HepG2 (cell line): ENCODE results near the gene PNMA8B. TPM values are rescaled to one million over a fixed set of nuclear protein-coding genes. Genes with fewer than 3 reads are reported as not detected.

ENCODE experiments used
- ATAC-seq: fragments of 200-7000 bp; cut with Tn5 transposase; 3 replicates; pipeline ENCODE4 v1.9.1; 2020; ENCODE audit warnings: mild to moderate bottlenecking, moderate library complexity
- BruUV-seq: library from RNA; stranded (reverse); fragments of 400-500 nt; replicated peaks from 2 replicates; lab custom pipeline; 2021; lab: Mats Ljungman, UMichigan
- CTCF ChIA-PET: fragments of 300-600 bp; formaldehyde crosslinking; extraction: SDS; loops from one replicate; lab custom pipeline; 2021; ENCODE audit warnings: low total read pairs, inconsistent platforms, low intra/inter-chr PET ratio; lab: Yijun Ruan, JAX
- POLR2A ChIA-PET: fragments of 350-600 bp; sonication (Branson Sonifier 250); formaldehyde crosslinking; loops from one replicate; lab custom pipeline; 2020; ENCODE audit warnings: antibody characterized with exemption, inconsistent platforms; lab: Yijun Ruan, JAX
- DNase-seq: peaks from one replicate; pipeline ENCODE4 v3.0.0-alpha.2; 2015; ENCODE audit warnings: low spot score
- FAIRE-seq: peaks from 3 replicates; lab custom pipeline; 2011; peaks lifted over from hg19 to GRCh38; lab: Jason Lieb, UNC
- H2AFZ ChIP-seq: one replicate; pipeline ENCODE4 v1.6.1; 2011; ENCODE audit warnings: low read length, inconsistent platforms
- H3K27ac ChIP-seq: fragments of 300-600 bp; 3 replicates; pipeline ENCODE4 v1.8.0; 2011; ENCODE audit warnings: mixed run types, mild to moderate bottlenecking, mixed read lengths, low read length, inconsistent platforms; ENCODE audit not compliant: insufficient read depth; ENCODE audit errors: extremely low read length
- H3K27me3 ChIP-seq, 2 experiments: fragments of 200-600 bp in 1 of 2; 2 replicates in 1 of 2; 3 replicates in 1 of 2; pipeline versions ENCODE4 v1.6.0 to v1.8.0; 2011; ENCODE audit warnings: low read length in 2 of 2, mild to moderate bottlenecking in 2 of 2, moderate library complexity in 2 of 2, inconsistent platforms in 1 of 2; ENCODE audit not compliant: insufficient read depth in 2 of 2, control insufficient read depth in 1 of 2
- H3K36me3 ChIP-seq, 2 experiments: fragments of 200-600 bp in 1 of 2; replicated peaks in 1 of 2; 2 replicates in 1 of 2; 3 replicates in 1 of 2; pipeline versions ENCODE4 v1.5.1 to v1.8.0; 2011; ENCODE audit warnings: low read length in 2 of 2, inconsistent platforms in 1 of 2; ENCODE audit not compliant: insufficient read depth in 2 of 2, control insufficient read depth in 1 of 2
- H3K4me1 ChIP-seq: 2 replicates; pipeline ENCODE4 v1.5.1; 2012; ENCODE audit warnings: low read length, inconsistent platforms; ENCODE audit not compliant: insufficient read depth
- H3K4me2 ChIP-seq: 2 replicates; pipeline ENCODE4 v1.6.0; 2011; ENCODE audit warnings: low read depth, low read length, inconsistent platforms
- H3K4me3 ChIP-seq, 3 experiments: fragments of 200-600 bp in 1 of 3; sonication (generic), shearing (Covaris generic) in 1 of 3; replicated peaks in 1 of 3; 2 replicates each; pipeline ENCODE4 v1.5.1; 2011 to 2016; ENCODE audit warnings: low read length in 3 of 3, inconsistent platforms in 2 of 3, low read depth in 2 of 3, mild to moderate bottlenecking in 2 of 3, control low read depth in 1 of 3, mixed read lengths in 1 of 3; ENCODE audit not compliant: insufficient read depth in 1 of 3
- H3K79me2 ChIP-seq: one replicate; pipeline ENCODE4 v1.6.1; 2011; ENCODE audit warnings: low read length, inconsistent platforms; ENCODE audit not compliant: insufficient read depth
- H3K9ac ChIP-seq: 2 replicates; pipeline ENCODE4 v1.6.0; 2011; ENCODE audit warnings: mild to moderate bottlenecking, low read depth, low read length, inconsistent platforms; ENCODE audit not compliant: insufficient read depth
- H3K9me3 ChIP-seq: 2 replicates; pipeline ENCODE4 v1.5.1; 2012; ENCODE audit warnings: mild to moderate bottlenecking, low read length
- H4K20me1 ChIP-seq: 2 replicates; pipeline ENCODE4 v1.6.0; 2011; ENCODE audit warnings: inconsistent platforms, mild to moderate bottlenecking, low read length, moderate library complexity; ENCODE audit not compliant: insufficient read depth
- EZH2 ChIP-seq: conservative IDR thresholded peaks from 2 replicates; pipeline ENCODE4 v1.6.1; 2012; ENCODE audit warnings: mild to moderate bottlenecking, low read depth, low read length, moderate library complexity
- GTF3A ChIP-seq: sonication (generic); formaldehyde crosslinking; conservative IDR thresholded peaks from 2 replicates; pipeline ENCODE4 v1.4.0; 2020; ENCODE audit warnings: mild to moderate bottlenecking, missing genetic modification reagents
- KDM3A ChIP-seq: IDR thresholded peaks from 2 replicates; pipeline ENCODE4 v1.6.1; 2018; ENCODE audit warnings: low read depth, missing compliant biosample characterization
- MBNL3 ChIP-seq: fragments of 250-450 bp; sonication (Bioruptor Pico); conservative IDR thresholded peaks from 2 replicates; pipeline ENCODE4 v1.8.0; 2022; ENCODE audit warnings: mild to moderate bottlenecking, inconsistent platforms
- PBX3 ChIP-seq: sonication (generic); formaldehyde crosslinking; IDR thresholded peaks from 2 replicates; pipeline ENCODE4 v1.8.1; 2023; ENCODE audit warnings: missing genetic modification reagents, inconsistent platforms, borderline replicate concordance
- POLR2AphosphoS5 ChIP-seq: IDR thresholded peaks from 2 replicates; pipeline ENCODE4 v1.6.1; 2012; ENCODE audit warnings: low read depth, low read length
- ZBTB20 ChIP-seq: sonication (generic); formaldehyde crosslinking; IDR thresholded peaks from 2 replicates; pipeline ENCODE4 v1.8.1; 2023; ENCODE audit warnings: missing genetic modification reagents, low read depth, mild to moderate bottlenecking, borderline replicate concordance
- ZNF136 ChIP-seq: sonication (generic); formaldehyde crosslinking; IDR thresholded peaks from 2 replicates; pipeline ENCODE4 v1.8.1; 2022; ENCODE audit warnings: low read depth, mild to moderate bottlenecking, moderate library complexity, missing genetic modification reagents
- ZNF512 ChIP-seq: sonication (generic); formaldehyde crosslinking; IDR thresholded peaks from 2 replicates; pipeline ENCODE4 v1.4.0; 2020; ENCODE audit warnings: mild to moderate bottlenecking, missing genetic modification reagents
- ZNF572 ChIP-seq: sonication (generic); formaldehyde crosslinking; IDR thresholded peaks from 2 replicates; pipeline ENCODE4 v1.5.1; 2020; ENCODE audit warnings: mild to moderate bottlenecking, missing genetic modification reagents
- WGBS: methylation state at CpG from one replicate; pipeline ENCODE4 v1.1.6; 2017; ENCODE audit warnings: low lambda C conversion rate; 5-methylcytosine and 5-hydroxymethylcytosine counted together
- in situ Hi-C: cut with HindIII; loops from 2 replicates; pipeline ENCODE4 v1.10.0; 2017; ENCODE audit warnings: low pct_unique_long_range_greater_than_20kb; ENCODE audit not compliant: extremely low pct_ligation_motif_present
- intact Hi-C: fragments of 100-400 bp; cut with micrococcal nuclease; formaldehyde crosslinking; loops from one replicate; pipeline ENCODE4 v1.10.0; 2022; ENCODE audit not compliant: unreplicated experiment
- polyA plus RNA-seq, 8 experiments: library from polyadenylated mRNA; depleted of rRNA in 3 of 8; stranded (reverse) in 7 of 8; unstranded in 1 of 8; fragments of >200 nt; fragmentation: Illumina TruSeq in 4 of 8; extraction: Trizol in 4 of 8; gene quantifications; 2 replicates each; pipeline versions ENCODE4 v1.2.1 to v1.2.3, GENCODE V29; 2011 to 2016; ENCODE audit warnings: low read depth in 4 of 8, missing spikeins in 1 of 8, mixed read lengths in 1 of 8; ENCODE audit not compliant: insufficient read depth in 1 of 8
- total RNA-seq, 5 experiments: library from RNA; depleted of rRNA; stranded (reverse); fragments of >200 nt; fragmentation: Illumina TruSeq; extraction: Trizol; gene quantifications; 2 replicates each; pipeline ENCODE4 v1.2.3, GENCODE V29; 2016; ENCODE audit warnings: low read depth in 1 of 5

PNMA8B gene
- total and polyA plus RNA-seq, 2 of the 13 experiments (the other 11 are each of a cell fraction or from before 2014, with no cell fraction given) = not detected

GRCh38 chr19:46466536-46467196 is 29.0 kb downstream of the PNMA8B start:
- no peak for FAIRE-seq
- Histone ChIP-seq H3K4me1 (0 out of 2 replicates have a peak, but pooled peaks cover 9% of the 10 kb centered on the region), H3K27me3 (peaks cover 0 to 13% of the 10 kb centered on the region in 2 experiments; a peak in 3 of 5 replicates), H3K79me2 (no peaks in the 10 kb centered on the region), H3K9ac (no peak overlapping the region), H2AFZ (no peak overlapping the region), H4K20me1 (no peaks in the 10 kb centered on the region), H3K27ac (no peak overlapping the region), H3K9me3 (no peaks in the 10 kb centered on the region), H3K4me2 (no peak overlapping the region), H3K36me3 (no peaks in the 10 kb centered on the region), H3K4me3 (no peak overlapping the region)
- TF ChIP-seq ZNF136 (no peak), POLR2AphosphoS5 (no peak), MBNL3 (CRISPR knock-in tag) (no peak), ZBTB20 (CRISPR knock-in tag) (no peak), GTF3A (CRISPR knock-in tag) (no peak), ZNF512 (no peak)
- intact Hi-C loops = no loop called here
- DNase-seq = no peak
- ChIA-PET CTCF (no interaction called here), POLR2A (no interaction called here)
- no TSS peak for BruUV-seq
- no peak for ATAC-seq
- in situ Hi-C loops = no loop called here
- WGBS = 27% methylated on average over 15 of the region's 15 CpGs

GRCh38 chr19:46463516-46463915 is 32.2 kb downstream of the PNMA8B start:
- DNase-seq = no peak
- H3K27me3 ChIP-seq = no peaks in the 10 kb centered on the region; a peak in 1 of 5 replicates
- no peak for ATAC-seq
- in situ Hi-C loops = no loop called here
- BruUV-seq = no TSS peak
- no peak overlapping the region for H3K9ac ChIP-seq
- intact Hi-C loops = no loop called here
- no peak overlapping the region for H3K4me3 ChIP-seq
- TF ChIP-seq ZNF572 (no peak), KDM3A (CRISPR knock-in tag) (no peak), EZH2 (no peak), PBX3 (CRISPR knock-in tag) (no peak)
- no peaks in the 10 kb centered on the region for H3K79me2 ChIP-seq
- 79% methylated on average over 7 of the region's 7 CpGs for WGBS
- CTCF ChIA-PET = no interaction called here
- H3K36me3 ChIP-seq = no peaks in the 10 kb centered on the region
- no peak overlapping the region for H3K4me2 ChIP-seq
- POLR2A ChIA-PET = no interaction called here
- H3K9me3 ChIP-seq = no peaks in the 10 kb centered on the region
- no peak overlapping the region for H3K27ac ChIP-seq
- H2AFZ ChIP-seq = no peak overlapping the region
- H3K4me1 ChIP-seq = no peaks in the 10 kb centered on the region
- no peak for FAIRE-seq
- H4K20me1 ChIP-seq = no peaks in the 10 kb centered on the region
